ENCODE data around the gene RPF1.

Gene RPF1

GRCh38 chr1:84508510-84508909 lies 29.4 kb downstream of the RPF1 start:
- Histone ChIP-seq H3K9me3 (ENCODE audit: insufficient read depth, low read length) (no peaks in the 10 kb centered on the region), H3K4me2 (ENCODE audit: low read length) (no peak overlapping the region), H3K36me3 (replicated peaks; ENCODE audit: low read depth, low read length) (peaks cover 3% of the 10 kb centered on the region), H3K4me1 (ENCODE audit: low read length) (peaks cover 15% of the 10 kb centered on the region), H3K27me3 (ENCODE audit: low read depth, low read length) (no peaks in the 10 kb centered on the region), H2AFZ (ENCODE audit: low read depth, low read length) (no peak overlapping the region), H3K9ac (ENCODE audit: low read length) (no peak overlapping the region), H3K27ac (ENCODE audit: low read length) (no peak overlapping the region), H4K20me1 (ENCODE audit: insufficient read depth, low read length) (peaks cover 14% of the 10 kb centered on the region), H3K79me2 (ENCODE audit: low read length) (peaks cover 22% of the 10 kb centered on the region), H3K4me3 (ENCODE audit: low read length) (no peak overlapping the region)
- no peak for TF ChIP-seq EZH2phosphoT487 (IDR thresholded peaks at IDR 0.05; ENCODE audit: low read depth)
- TF ChIP-seq, protein P1, sequence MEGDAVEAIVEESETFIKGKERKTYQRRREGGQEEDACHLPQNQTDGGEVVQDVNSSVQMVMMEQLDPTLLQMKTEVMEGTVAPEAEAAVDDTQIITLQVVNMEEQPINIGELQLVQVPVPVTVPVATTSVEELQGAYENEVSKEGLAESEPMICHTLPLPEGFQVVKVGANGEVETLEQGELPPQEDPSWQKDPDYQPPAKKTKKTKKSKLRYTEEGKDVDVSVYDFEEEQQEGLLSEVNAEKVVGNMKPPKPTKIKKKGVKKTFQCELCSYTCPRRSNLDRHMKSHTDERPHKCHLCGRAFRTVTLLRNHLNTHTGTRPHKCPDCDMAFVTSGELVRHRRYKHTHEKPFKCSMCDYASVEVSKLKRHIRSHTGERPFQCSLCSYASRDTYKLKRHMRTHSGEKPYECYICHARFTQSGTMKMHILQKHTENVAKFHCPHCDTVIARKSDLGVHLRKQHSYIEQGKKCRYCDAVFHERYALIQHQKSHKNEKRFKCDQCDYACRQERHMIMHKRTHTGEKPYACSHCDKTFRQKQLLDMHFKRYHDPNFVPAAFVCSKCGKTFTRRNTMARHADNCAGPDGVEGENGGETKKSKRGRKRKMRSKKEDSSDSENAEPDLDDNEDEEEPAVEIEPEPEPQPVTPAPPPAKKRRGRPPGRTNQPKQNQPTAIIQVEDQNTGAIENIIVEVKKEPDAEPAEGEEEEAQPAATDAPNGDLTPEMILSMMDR (IDR thresholded peaks at IDR 0.05; ENCODE audit: low read depth, low read length), result no peak

- TF ChIP-seq, protein P1 (IDR thresholded peaks at IDR 0.05; ENCODE audit: low read depth, low read length), result no peak
- TF ChIP-seq EZH2phosphoT487 (IDR thresholded peaks at IDR 0.05; ENCODE audit: low read depth), result no peak
- Histone ChIP-seq H3K27me3 (ENCODE audit: low read depth, low read length) (no peaks in the 10 kb centered on the region), H3K27ac (ENCODE audit: low read length) (no peak overlapping the region), H2AFZ (ENCODE audit: low read depth, low read length) (no peak overlapping the region), H3K9me3 (ENCODE audit: insufficient read depth, low read length) (no peaks in the 10 kb centered on the region), H3K4me2 (ENCODE audit: low read length) (no peak overlapping the region), H3K9ac (ENCODE audit: low read length) (no peak overlapping the region), H3K4me1 (ENCODE audit: low read length) (peaks cover 14% of the 10 kb centered on the region), H4K20me1 (ENCODE audit: insufficient read depth, low read length) (peaks cover 9% of the 10 kb centered on the region), H3K4me3 (ENCODE audit: low read length) (no peak overlapping the region), H3K79me2 (ENCODE audit: low read length) (peaks cover 17% of the 10 kb centered on the region), H3K36me3 (replicated peaks; ENCODE audit: low read depth, low read length) (peaks cover 3% of the 10 kb centered on the region)
Observed at GRCh38 chr1:84509029-84509428, 30.0 kb downstream of the RPF1 start.

DNA sequence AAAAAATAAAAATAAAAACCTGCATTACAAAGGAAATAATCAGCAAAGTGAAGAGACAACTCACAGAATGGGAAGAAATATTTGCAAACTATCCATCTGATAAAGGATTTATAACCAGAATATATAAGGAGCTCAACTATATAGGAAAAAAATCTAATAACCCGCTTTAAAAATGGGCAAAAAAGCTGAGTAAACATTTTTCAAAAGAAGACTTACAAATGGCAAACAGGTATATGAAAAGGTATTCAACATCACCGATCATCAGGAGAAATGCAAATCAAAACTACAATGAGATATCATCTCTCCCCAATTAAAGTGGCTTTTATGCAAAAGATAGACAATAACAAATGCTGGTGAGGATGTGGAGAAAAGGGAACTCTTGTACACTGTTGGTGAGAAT lies 31.1 kb downstream of the RPF1 start:
- H3K27me3 ChIP-seq (ENCODE audit: low read depth, low read length), result no peaks in the 10 kb centered on the region
- no peak overlapping the region for H3K4me3 ChIP-seq (ENCODE audit: low read length)
- peaks cover 6% of the 10 kb centered on the region for H3K4me1 ChIP-seq (ENCODE audit: low read length)
- no peaks in the 10 kb centered on the region for H3K9me3 ChIP-seq (ENCODE audit: insufficient read depth, low read length)
- no peak for TF ChIP-seq EZH2phosphoT487 (IDR thresholded peaks at IDR 0.05; ENCODE audit: low read depth)
- TF ChIP-seq, protein P1 (IDR thresholded peaks at IDR 0.05; ENCODE audit: low read depth, low read length), result no peak
- no peak overlapping the region for H3K27ac ChIP-seq (ENCODE audit: low read length)
- H3K4me2 ChIP-seq (ENCODE audit: low read length), result no peak overlapping the region
- H3K9ac ChIP-seq (ENCODE audit: low read length), result no peak overlapping the region
- H3K79me2 ChIP-seq (ENCODE audit: low read length), result peaks cover 6% of the 10 kb centered on the region
- peaks cover 3% of the 10 kb centered on the region for H3K36me3 ChIP-seq (replicated peaks; ENCODE audit: low read depth, low read length)
- no peak overlapping the region for H2AFZ ChIP-seq (ENCODE audit: low read depth, low read length)
- H4K20me1 ChIP-seq (ENCODE audit: insufficient read depth, low read length), result no peaks in the 10 kb centered on the region

- Histone ChIP-seq H4K20me1 (ENCODE audit: insufficient read depth, low read length) (no peaks in the 10 kb centered on the region), H3K36me3 (replicated peaks; ENCODE audit: low read depth, low read length) (peaks cover 3% of the 10 kb centered on the region), H3K4me3 (ENCODE audit: low read length) (no peak overlapping the region), H3K27me3 (ENCODE audit: low read depth, low read length) (no peaks in the 10 kb centered on the region), H3K4me1 (ENCODE audit: low read length) (peaks cover 6% of the 10 kb centered on the region), H3K27ac (ENCODE audit: low read length) (no peak overlapping the region), H3K9me3 (ENCODE audit: insufficient read depth, low read length) (no peaks in the 10 kb centered on the region), H2AFZ (ENCODE audit: low read depth, low read length) (no peak overlapping the region), H3K9ac (ENCODE audit: low read length) (no peak overlapping the region), H3K4me2 (ENCODE audit: low read length) (no peak overlapping the region), H3K79me2 (ENCODE audit: low read length) (peaks cover under 1% of the 10 kb centered on the region; the same call in 1 of the 2 replicates)
- TF ChIP-seq, protein P1 (IDR thresholded peaks at IDR 0.05; ENCODE audit: low read depth, low read length), result no peak
- TF ChIP-seq EZH2phosphoT487 (IDR thresholded peaks at IDR 0.05; ENCODE audit: low read depth), result no peak
Observed at GRCh38 chr1:84510668-84511067, 31.6 kb downstream of the RPF1 start.

Data from OCI-LY3 (cell line).